GM18873 (cell line): ENCODE data around the gene ELFN1.
"Not testable (repeated sequence)": the region's sequence is repeated elsewhere in the genome, so short reads cannot be mapped to it uniquely, and the experiment has no call there.

ENCODE experiments used
- ATAC-seq: cut with Tn5 transposase; IDR thresholded peaks from one replicate; pipeline ENCODE4 v1.9.1; 2021; ENCODE audit warnings: mild to moderate bottlenecking, moderate library complexity, moderate number of reproducible peaks; ENCODE audit not compliant: unreplicated experiment, low FRiP score

ELFN1 gene

DNA sequence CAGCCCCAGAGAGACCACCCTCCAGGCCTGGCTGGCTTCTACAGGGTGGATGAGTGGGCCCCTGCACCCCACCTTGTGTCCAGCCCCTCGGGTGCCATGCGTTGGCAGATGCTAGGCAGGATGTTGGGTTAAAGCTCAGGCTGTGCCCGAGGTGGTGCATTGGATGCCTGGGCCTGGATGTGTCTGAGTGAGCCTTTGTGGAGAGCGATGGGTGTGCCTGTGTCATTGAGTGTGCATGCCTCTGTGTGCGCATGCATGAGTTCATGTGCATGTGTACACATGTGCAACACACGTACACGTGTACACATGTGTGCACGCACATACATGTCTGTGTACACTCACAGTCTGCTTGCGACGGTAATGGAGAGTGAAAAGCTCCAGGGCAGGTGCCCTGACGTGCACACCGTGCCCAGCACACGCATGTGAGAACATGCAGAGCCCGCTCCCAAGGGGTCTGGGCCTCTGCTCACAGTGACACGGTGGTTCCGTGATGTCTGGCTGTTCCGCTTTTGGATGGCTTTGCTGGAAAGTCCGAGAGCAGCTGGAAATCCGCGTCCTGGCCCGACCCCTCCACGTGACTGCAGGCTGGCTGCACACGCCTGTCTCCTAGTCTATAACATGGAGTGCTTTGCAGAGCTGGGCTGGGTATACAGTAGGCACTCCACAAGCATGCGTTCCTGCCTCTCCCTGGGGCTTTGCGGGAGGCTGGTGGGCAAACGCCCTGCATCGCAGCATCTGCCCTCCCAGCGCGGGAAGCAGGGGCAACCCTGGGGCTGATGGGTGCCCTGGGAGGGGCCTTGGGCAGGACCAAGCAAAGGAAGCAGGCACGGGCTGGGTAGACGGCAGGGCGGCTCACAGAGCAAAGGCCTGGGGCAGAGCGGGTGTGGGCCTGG is 36.9 kb downstream of the ELFN1 start:
- ATAC-seq = no peak

DNA sequence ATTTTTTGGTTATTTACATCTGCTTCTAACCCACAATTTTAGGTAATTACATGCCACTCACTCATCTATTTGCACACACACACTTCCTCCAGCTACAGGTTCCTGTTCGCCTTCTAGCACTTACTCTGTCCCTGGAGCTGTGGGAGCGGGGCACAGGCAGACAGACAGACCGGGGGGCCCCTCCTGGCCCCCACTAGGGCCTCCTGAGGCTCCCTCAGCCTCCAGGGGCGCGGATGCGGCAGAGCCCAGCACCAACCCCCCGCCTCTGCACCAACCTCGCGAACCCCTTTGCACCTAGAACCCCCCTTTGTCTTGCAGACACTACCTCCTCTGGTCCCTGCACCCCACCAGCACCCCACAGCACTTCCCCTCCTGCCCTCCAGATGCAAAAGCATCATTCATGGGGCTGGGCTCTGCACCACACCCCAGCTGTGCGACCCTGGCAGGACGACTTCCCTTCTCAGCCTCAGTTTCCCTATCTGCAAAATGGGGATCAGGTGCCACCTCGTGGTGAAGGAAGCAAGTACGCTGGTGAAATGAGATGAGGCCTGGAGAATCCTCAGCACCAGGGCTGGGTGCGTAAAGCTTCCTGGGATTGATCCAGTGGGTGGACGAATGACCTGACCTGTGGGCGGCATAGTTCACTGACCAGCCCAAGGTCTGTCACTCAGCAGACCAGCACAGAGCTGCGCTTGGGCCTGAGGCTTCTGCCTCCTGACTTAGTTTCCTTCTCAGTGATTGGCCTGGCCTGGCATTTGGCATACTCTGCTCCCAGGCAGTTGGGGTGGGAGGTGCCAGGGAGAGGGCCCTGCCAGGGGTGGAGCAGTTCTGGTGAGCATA is 37.9 kb downstream of the ELFN1 start:
- no peak for ATAC-seq

DNA sequence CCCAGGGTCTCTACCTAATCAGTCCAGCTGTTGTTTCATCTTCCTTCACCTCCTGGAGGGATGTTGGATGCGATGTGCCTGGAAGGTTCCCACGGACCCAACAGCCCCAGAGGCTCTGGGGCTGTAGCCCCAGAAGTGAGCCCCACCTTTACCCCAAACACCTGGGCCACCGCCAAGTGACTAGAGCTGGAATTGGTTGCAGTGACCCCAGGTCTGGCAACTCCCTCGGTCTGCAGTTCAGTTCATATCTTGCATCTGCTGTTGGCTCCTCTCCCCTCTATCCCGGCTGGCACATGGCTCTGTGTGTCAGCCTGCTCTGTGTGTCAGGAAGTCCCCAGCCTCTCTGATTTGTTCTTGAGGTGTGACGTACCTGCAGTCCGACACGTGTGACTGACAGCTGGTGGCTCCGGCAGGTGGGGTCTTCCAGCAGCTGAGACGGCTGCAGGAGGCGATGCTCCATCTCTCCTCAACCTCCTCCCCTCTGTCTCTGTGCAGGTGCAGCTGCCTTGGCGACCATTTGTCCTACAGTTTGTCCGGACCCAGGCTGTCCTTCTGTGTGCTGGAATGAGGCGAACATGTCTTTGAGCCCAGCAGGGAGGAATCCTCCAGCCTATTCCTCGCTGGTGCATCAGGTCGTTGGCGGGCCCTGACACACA is 38.6 kb downstream of the ELFN1 start:
- no peak for ATAC-seq

DNA sequence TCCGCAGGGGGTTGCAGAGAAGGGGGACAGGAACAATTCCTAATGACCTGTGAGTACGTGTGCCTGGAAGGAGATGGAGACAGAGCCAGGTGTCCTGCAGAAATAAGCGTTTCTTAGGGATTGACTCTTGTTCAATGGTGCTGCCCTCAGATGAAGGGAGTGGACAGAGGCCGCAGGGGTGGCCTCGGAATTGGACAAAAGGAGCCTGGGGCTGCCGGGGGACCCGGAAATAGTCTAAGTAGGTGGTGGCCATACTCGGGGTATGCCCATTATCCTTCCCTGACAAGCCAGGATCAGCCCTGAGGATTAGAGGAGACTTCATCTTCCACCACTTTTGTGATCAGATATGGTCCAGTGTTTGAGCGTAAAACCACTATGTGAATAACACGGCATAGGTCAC is 39.2 kb downstream of the ELFN1 start:
- no peak for ATAC-seq

DNA sequence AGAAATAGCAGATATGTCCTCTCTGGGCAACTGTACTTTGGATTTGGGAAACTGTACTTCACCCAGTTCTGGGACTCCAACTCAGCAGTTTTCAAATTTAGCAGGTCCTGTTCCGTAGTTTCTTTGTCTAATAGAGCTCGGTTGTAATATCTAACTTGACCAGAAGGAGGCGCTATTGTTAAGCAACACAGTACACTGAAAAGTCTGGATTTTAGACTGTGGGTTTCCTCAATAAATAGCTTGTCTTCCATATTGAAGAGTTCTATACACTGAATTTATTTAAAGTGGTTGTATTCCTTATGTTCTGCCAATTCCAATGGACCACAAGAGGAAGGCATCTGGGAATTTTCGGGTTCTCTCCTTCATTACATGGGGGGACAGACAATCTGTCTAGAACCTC is 39.8 kb downstream of the ELFN1 start:
- no peak for ATAC-seq

DNA sequence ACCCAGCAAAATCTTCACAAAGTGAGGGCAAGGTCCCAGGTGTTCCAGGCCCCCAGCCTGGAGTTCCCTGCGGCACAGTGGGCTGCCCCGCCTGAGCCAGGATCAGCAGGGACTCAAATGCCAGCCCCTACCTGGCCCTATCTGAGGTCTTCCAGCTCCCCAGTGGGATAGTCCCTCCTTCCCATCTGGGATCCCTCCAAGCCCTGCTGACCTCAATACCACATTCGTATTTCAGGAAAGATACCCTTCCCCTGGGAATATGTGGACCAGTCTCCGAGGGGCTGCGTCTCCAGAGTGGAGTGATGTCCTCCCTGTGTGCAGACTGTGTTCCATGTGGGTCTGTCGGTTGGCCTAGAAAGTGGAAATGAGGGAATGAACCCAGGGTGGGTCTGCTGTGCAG is 40.9 kb downstream of the ELFN1 start:
- ATAC-seq = no peak

DNA sequence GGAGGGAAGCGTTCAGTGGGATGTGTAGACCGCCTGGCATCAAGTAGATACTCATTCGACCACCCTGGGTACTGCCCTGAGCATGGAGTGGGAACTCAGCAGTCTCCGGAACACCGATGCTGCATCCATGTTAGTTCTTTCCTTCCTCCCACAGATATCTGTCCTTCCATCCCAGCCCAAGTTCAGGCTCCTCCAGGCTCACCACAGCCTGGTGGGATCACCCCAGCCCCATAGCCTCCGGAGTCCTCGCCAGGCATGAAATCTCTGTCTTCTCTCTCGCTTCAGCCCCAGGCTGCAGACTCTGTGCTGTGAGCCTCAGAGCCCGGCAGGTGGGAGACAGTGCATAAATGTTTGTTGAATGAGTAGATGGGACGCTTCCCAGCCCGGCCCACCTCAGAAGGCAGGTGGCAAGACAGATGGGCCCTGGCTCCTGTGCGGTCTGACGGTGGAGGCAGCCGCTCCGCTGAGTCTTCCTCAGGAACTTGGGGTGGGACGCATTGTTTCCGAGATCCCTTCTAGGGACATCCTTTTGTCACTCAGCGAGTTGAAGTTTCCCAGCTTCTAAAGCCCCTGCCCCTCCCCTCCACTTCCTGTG is 42.9 kb downstream of the ELFN1 start:
- ATAC-seq = no peak

DNA sequence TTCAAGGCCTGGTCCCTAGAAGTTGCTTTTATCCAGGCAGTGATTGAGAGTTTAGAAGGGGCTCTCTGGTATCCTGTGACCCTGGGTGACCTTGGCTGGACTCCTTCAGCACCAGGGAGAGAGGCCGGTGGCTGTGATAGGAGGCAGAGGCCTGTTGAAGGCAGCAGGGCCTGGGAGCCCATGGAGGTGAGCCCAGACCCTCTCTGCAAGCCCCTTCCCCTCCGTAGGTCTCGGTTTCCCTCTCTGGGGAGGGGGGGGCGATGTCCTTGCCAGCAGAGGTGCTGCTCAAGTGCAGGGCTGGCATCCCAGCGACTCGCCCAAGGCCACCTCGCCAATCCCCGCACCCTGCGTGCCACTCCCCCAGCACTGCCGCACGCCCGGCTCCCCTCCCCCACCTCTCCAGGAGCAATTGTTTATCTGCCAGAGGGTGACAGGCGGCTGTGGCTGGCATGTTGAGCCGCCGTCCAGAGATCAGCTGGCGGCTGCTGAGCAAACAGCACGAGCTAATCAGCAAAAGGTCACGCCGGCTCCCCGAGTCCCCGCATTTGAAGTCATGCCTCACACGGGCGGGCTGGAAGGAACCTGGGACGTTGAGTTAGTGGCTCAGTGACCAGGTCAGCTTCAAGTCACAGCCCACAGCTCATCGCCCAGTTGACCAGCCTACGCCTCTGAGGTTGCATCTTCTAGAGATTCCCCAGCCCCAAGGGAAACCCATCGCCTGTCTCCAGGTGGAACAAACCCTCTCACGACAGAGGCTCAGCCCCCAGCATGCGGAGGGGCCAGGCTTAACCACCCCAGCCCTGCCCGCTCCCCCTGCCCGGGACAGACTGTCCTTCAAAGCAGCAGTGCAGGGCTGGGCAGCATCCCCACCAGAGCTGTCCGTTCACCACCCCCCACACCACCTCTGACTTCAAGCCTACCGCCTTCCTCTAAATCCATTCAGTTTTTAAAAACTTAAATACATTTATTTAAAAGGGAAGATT is 43.7 kb downstream of the ELFN1 start:
- no peak for ATAC-seq

DNA sequence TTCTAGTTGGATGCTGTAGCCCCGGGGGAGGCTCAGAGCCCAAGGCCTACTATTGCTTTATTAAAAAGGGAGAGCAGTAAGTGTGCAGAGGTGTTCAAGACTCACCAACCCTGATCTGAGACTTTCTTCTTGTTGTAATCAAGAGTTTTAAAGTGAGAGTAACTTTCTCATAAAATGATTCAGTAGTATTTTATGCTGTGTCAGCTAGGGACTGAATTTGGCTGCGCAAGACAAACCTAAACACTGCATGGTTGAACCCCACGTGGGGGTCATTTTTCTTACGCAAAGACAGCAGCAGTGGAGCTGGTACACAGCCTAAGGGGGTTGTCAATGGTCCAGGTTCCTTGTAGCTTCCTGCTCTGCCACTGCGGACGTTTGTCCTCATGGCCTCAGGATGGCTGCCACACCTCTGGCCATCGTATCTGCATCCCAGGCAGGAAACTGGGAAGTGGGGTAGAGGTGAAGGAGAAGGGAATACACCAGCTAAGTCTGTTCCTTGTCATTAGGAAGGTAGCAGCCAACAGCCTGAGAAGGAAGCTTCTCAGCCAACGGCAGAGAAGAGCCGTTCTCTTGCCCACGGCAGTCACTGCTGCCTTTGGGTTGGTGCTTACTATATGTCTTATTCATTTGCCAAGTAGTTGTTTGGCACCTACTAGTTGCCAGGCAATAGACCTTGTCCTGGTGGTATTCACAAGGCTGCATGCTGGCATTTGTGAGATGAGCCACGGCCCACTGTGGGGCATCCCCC is 44.7 kb downstream of the ELFN1 start:
- ATAC-seq = no peak

DNA sequence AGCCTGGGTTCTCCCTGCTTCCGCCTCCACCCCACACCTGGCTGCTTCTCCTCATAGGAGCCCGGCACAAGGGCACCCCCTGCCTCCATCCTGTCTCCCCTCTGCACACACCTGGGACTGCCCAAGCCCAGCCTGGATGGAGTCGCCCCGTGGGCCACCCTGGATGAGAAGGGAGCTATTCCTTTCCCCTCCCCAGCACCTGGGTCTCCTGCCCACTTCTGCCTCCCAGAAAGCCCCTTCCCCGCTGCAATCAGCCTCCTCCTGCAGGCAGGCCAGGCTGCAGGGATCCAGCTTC is 45.2 kb downstream of the ELFN1 start:
- ATAC-seq = no peak

DNA sequence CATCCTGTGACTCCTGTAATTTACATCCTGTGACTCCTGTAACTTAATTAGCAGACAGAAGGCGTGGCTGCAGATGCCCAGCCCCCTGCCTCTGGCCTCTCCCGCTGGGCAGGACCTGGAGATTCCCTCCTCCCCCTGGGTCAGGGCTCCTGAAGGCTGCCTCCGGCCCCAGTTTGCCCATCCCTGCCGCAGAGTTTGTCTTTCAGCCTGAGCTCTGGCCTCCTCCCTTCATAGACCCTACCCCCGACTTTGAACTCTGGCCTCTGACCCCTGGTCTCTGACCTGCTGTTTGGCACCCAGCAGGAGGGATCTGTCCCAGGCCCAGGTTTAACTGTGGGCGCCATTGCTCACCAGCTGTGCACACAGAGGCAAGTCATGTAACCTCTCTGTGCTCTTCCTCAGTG is 45.6 kb downstream of the ELFN1 start:
- no peak for ATAC-seq

DNA sequence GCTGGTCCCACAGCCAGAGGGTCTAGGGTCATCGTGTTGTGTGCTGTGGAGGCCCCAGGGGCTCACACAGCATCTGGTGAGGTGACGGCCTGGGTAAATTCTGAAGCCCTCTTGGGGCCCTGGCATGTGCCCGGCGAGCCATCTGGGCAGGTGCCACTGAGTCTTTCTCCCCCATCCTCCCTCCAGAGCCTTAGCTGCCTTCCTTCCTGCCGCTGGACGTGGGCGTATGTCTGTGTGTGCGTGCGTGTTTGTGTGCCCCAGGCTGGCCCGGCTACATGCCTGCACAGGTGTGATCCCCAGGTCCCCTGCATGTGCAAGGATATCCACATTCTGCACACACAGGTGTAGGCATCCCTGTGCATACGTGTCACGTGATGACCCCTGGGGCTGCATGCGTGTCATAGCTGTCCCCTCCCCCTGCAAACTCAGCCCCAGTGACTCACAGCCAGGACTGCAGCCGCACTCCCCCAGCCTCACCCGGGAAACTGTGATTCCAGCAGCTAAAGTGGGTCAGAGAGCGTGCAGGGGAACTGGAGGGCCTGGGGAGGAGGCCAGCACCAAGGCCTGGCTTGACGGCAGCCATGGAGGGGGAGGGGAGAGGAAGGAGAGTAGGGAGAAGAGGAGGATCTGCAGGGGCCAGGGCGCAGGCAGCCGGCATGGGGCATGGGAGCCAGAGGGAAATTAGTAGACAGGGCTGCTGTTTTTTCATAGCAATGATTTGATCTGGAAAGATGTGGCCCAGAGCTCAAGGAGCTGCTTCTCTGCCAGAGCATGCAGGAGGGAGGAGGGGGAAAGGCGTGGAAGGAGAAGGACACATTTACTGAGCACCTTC is 46.4 kb downstream of the ELFN1 start:
- no peak for ATAC-seq

DNA sequence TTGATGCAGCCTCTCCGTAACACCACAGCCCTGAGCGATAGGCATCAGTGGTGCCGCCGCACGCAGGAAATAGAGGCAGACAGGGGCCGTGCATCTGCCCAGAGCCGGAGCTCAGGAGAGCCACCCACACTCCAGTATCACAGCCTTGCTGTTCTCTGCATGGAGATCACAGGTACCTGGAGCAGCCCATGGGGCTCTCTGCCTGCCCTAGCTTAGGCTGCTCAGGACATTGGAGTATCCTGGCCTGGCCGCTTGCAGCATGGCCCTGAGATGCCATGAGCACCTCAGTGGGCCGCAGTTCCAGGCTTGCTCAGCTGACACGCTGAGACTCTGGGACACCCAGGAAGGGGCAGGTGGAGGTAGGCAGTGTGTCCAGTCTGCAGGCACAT is 47.0 kb downstream of the ELFN1 start:
- no peak for ATAC-seq

DNA sequence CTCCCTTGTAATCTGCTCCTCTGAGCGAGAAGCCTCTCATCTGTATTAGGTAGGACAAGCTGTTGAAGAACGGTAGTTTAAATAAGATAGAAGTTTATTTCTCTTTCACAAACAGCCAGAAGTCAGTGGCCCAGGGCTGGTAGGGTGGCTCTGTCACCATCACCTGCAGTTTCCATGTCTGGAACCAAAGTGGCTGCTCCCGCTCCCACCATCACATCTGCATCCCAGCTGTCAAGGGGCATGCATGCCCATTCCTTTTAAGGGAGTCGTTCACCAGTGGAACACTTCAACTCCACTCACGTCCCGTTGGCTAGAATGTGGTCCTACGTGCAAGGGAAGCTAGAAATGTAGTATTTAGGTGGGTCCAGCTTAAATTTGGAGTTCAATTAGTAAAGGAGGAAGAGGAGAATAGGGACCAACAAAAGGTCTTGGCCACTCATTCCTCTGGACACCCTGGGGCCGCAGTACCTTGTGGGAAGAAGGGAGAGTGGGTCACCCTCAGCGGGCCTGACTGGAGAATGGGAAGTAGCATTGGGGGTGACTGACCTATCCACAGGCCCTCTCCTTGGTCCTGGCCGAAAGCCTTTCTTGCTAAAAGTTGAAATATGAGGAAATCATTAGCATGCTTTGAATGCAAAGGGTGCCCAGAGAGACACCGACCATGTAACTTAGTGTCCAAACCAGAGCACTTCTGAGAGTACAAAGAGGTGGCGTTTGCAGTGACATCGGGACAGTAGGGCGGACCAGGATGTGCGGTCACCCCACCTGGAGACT is 48.0 kb downstream of the ELFN1 start:
- no peak for ATAC-seq

DNA sequence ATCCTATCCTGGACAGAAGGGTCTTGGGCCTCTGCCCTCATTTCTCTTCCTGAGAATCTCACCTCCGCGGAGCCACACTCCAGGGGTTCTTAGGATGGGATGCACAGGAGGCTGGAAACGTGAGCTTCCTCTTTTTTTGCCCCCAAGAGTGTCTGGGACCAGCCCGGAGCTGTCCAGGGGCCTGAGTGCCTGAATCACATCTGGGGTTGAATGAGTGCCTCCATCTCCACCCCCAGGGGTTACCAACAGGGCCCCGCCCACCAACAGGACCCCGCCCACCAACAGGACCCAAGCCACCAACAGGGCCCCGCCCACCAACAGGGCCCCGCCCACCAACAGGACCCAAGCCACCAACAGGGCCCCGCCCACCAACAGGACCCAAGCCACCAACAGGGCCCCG is 48.8 kb downstream of the ELFN1 start:
- not testable (repeated sequence) for ATAC-seq

DNA sequence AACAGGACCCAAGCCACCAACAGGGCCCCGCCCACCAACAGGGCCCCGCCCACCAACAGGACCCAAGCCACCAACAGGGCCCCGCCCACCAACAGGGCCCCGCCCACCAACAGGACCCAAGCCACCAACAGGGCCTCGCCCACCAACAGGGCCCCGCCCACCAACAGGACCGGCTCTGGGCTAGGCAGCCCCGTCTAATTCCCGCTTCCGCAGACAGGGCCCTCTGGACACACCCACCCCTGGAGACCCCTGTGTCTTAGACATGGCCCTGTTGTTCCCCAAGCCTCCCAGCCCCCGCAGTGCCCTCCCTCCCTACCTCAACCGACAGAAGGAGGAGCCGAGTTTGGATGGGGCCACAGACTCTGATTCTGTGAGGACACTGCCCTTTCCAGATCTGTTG is 49.2 kb downstream of the ELFN1 start:
- not testable (repeated sequence) for ATAC-seq

DNA sequence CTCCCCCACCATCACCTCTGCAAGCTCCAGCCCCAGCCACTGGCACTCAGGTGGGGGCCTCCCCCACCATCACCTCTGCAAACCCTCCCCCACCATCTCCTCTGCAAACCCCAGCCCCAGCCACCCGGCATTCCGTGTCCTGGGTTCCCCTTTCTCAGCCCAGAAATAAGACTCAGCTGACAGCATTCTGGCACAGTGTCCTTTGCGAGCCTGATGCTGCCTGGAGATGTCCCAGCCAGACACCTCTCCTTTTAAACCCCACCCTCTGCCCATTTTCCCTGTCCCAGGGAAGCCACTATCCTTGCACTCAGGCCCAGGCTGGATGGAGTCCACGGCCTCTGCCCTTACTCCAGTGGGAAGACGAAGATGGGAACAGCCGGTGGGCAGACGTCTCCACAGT is 49.8 kb downstream of the ELFN1 start:
- no peak for ATAC-seq

DNA sequence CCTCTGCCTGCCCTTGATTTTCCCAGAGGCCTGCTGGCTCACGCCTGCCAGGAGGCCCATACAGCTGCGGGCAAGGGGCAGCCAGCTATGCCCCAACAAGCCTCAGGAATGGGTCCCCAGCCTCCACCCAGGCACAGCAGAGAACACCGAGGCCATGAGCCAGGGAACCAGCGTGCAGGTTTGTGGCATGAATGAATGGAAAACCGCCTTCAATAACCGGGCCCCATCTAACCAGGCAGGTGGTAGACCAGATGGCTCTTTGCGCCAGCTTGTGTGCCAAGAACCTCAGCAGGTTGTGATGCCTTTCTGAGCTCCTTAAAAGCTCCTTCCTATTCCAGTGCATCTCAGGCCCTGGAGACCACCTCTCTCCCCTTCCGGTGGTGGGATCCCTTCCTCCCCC is 50.2 kb downstream of the ELFN1 start:
- no peak for ATAC-seq
